ENCODE measurements around the gene PLA2G3. TPM values are rescaled to one million over a fixed set of nuclear protein-coding genes. Genes with fewer than 3 reads are reported as not detected.
"Not testable (repeated sequence)": the region's sequence is repeated elsewhere in the genome, so short reads cannot be mapped to it uniquely, and the experiment has no call there.

The PLA2G3 gene, protein sequence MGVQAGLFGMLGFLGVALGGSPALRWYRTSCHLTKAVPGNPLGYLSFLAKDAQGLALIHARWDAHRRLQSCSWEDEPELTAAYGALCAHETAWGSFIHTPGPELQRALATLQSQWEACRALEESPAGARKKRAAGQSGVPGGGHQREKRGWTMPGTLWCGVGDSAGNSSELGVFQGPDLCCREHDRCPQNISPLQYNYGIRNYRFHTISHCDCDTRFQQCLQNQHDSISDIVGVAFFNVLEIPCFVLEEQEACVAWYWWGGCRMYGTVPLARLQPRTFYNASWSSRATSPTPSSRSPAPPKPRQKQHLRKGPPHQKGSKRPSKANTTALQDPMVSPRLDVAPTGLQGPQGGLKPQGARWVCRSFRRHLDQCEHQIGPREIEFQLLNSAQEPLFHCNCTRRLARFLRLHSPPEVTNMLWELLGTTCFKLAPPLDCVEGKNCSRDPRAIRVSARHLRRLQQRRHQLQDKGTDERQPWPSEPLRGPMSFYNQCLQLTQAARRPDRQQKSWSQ
- total RNA-seq (2014; rRNA removed; shearing (Covaris generic)): 13.6 and 19.3 TPM in 2 replicates

DNA sequence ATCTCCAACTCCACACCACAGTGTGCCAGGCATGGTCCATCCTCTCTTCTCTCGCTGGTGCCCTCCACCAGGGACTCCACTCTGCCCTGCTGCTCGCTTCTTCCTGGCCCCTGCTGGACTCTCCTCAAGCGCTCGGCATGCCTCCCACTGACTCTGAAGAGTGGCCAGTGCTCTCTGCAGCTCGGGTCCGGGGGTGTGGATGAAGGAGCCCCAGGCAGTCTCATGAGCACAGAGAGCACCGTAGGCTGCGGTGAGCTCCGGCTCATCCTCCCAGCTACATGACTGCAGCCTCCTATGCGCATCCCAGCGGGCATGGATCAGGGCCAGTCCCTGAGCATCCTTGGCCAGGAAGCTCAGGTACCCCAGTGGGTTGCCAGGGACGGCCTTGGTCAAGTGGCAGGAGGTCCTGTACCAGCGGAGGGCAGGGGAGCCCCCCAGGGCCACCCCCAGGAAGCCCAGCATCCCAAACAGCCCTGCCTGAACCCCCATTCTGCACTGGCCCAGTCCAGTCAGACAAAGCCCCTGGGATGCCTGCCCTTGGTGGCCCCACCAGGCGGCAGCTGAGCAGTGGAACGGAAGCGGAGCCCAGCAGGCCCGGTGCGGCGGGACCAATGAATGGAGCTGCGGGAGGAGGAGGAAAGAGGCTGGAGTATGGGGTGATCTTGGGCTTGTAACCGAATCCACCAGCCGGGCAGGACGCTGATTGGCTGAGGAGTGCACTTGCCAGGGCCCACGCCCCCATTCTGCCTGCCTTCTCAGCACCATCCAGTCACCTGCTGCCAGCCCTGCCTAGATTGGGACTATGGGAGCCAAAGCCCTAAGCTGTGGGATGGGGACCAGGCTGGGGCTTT lies at the start of gene PLA2G3:
PLA2G3 (minus strand) TSS at position 643 of the 851 bp plus-strand sequence; CDS start at position 489, 154 bp downstream.
- Histone ChIP-seq H3K36me3 (replicated peaks; ENCODE audit: control insufficient read depth, insufficient read depth, low read length) (peaks cover 16% of the 10 kb centered on the region), H3K27me3 (ENCODE audit: control insufficient read depth, insufficient read depth, low read length) (no peaks in the 10 kb centered on the region; the same call in 1 of the 2 replicates), H3K4me3 (ENCODE audit: insufficient read depth, low read depth, low read length) (peak within 1 kb of the TSS; percentile 54)

DNA sequence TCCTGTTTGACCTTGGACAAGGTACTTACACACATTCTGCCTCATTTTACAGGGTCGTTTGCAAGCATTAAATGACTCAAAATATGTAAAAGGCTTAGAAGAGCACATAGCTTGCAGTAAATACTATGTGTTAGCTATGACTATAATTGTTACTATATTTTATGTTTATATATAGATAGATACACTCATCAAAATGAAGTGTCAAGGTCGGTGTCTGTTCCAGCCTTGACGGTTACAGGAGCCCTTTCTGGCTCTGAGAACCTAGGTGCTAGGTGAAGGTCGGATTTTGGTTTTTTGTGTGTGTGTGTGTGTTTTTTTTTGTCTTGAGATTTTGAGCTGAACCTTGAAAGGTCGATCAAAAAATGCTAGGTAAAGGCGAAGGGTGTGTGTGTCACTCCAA lies 47.3 kb upstream of the PLA2G3 start:
- Histone ChIP-seq H3K36me3 (replicated peaks; ENCODE audit: control insufficient read depth, insufficient read depth, low read length) (peaks cover 3% of the 10 kb centered on the region), H3K4me3 (ENCODE audit: insufficient read depth, low read depth, low read length) (no peak overlapping the region), H3K27me3 (ENCODE audit: control insufficient read depth, insufficient read depth, low read length) (no peaks in the 10 kb centered on the region)
- DNase-seq: no peak

More for the DNA sequence above, at the start of gene PLA2G3:
- DNase-seq: peak; percentile 99

DNA sequence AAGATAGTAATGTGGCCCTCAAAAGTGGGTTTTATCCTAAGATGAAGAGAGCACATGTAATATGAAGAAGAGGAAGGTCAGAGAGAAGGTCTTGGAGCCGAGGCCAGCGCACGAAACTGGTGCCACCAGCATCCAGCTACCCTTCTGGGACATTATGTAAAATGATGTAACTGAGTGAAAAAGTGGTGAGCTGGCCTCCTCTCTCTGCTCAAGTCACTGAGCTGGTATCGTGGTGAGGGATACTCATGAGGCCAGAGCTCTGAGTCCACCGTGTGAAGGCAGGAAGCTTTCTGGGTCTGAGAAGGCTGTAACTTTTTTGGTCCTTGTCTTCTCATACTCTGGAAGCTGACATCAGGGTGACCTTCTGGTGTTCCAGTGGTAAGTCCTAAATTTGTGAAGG lies 44.7 kb upstream of the PLA2G3 start:
- DNase-seq: no peak
- Histone ChIP-seq H3K27me3 (ENCODE audit: control insufficient read depth, insufficient read depth, low read length) (no peaks in the 10 kb centered on the region), H3K36me3 (replicated peaks; ENCODE audit: control insufficient read depth, insufficient read depth, low read length) (peaks cover 3% of the 10 kb centered on the region), H3K4me3 (ENCODE audit: insufficient read depth, low read depth, low read length) (no peak overlapping the region)

DNA sequence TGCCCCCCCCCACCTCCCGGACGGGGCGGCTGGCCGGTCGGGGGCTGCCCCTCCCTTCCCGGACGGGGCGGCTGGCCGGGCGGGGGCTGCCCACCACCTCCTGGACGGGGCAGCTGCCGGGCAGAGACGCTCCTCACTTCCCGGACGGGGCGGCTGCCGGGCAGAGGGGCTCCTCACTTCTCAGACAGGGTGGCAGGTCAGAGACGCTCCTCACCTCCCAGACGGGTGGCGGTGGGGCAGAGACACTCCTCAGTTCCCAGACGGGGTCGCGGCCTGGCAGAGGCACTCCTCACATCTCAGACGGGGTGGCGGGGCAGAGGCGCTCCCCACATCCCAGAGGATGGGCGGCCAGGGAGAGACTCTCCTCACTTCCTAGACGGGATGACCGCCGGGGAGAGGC lies 43.7 kb upstream of the PLA2G3 start:
- Histone ChIP-seq H3K36me3 (replicated peaks; ENCODE audit: control insufficient read depth, insufficient read depth, low read length) (peaks cover 3% of the 10 kb centered on the region), H3K27me3 (ENCODE audit: control insufficient read depth, insufficient read depth, low read length) (no peaks in the 10 kb centered on the region), H3K4me3 (ENCODE audit: insufficient read depth, low read depth, low read length) (no peak overlapping the region)
- no peak for DNase-seq

DNA sequence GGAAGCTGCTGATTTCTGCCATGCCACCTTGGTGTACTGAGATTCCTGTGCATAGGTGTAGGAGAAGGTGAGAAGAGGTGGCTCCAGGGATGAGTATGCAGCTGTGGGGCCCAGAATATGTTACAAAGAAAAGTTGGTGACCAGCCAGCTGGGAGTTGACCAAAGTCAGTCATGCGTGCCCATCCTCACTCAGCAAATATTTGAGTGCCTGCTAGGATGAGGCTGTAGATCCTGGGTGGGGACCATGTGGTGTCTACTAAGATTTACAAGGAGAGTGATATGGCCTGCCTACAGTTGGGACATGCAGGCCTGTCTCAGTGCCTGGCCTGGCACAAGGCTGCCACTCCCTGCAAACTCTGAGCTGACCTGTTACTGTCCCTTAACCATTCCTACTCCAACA lies 39.0 kb upstream of the PLA2G3 start:
- Histone ChIP-seq H3K36me3 (replicated peaks; ENCODE audit: control insufficient read depth, insufficient read depth, low read length) (no peaks in the 10 kb centered on the region), H3K27me3 (ENCODE audit: control insufficient read depth, insufficient read depth, low read length) (no peaks in the 10 kb centered on the region), H3K4me3 (ENCODE audit: insufficient read depth, low read depth, low read length) (no peak overlapping the region)
- DNase-seq: no peak

DNA sequence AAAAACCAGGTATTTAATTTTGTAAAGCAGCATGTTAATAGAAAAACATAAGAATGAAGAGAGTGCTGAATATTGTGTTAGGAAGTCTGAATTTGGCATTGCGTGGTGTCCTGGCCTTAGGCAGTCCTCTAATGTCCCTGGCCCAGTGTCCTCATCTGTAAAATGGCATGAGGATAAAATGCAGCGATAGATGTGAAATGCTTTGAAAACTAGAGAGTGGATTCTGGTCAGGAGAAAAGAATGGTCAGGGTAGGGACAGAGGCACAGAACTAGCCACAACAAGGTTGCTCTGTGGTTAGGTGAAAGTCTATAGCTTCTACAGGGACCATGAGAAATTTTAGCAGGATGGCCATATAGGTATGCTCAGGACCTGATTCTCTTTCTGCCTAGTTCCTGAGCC lies 38.6 kb upstream of the PLA2G3 start:
- Histone ChIP-seq H3K27me3 (ENCODE audit: control insufficient read depth, insufficient read depth, low read length) (no peaks in the 10 kb centered on the region), H3K4me3 (ENCODE audit: insufficient read depth, low read depth, low read length) (no peak overlapping the region), H3K36me3 (replicated peaks; ENCODE audit: control insufficient read depth, insufficient read depth, low read length) (no peaks in the 10 kb centered on the region)
- DNase-seq: no peak

DNA sequence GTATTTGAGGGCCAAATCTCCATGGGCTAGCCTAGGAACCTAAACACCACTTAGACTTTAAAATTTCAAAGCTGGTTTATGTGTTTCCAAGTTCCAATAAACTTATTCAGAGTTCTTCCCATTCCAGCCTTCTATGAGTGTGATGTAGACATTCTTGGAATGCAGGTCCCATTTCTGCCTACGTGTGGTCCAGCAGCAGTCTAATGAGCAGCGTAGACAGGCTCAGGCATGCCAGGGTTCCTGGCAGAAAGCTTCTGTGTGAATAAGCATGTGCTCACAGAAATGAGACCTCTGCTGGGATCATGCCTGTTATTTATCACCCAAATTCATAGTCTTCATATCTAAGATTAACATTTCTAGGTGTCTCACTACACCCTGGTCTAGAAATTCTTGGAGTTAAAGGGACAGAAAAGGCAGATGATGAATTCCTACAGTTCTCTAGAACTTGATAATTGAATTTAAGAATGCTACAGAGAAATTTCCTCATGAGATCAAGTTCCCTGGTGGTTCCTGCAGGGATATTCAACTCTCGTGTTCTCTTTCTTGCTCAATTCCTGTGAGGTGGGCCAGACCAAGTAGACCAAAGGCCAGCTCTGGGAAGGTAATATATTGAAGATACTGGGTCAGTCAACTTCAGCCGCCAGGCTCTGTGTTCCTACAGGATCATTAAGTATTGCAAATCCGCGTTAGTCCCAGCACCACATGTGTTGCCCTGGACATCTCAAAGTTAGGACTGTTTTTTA lies 37.3 kb upstream of the PLA2G3 start:
- H3K36me3 ChIP-seq (replicated peaks; ENCODE audit: control insufficient read depth, insufficient read depth, low read length): no peaks in the 10 kb centered on the region; the same call in 1 of the 2 replicates
- DNase-seq: no peak

DNA sequence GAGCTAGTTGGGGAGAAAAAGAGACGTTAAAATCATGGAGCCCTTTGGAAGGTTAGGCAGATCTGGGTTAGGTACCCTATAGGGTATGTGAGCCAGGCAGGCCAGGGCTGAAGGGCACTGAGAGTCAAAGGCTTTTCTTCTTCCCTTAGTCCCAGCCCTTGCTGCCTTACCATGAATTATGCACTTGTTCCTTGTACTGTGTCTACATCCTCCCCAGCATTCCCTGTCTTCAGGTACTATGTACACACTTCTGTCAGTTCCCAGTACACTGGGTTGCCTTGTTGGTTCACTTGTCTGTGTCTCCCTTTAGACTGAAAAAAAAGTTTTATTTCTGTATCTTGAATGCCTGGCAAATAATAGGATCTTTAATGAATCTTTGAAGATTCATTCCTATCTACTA lies 36.6 kb upstream of the PLA2G3 start:
- Histone ChIP-seq H3K27me3 (ENCODE audit: control insufficient read depth, insufficient read depth, low read length) (no peaks in the 10 kb centered on the region), H3K4me3 (ENCODE audit: insufficient read depth, low read depth, low read length) (no peak overlapping the region), H3K36me3 (replicated peaks; ENCODE audit: control insufficient read depth, insufficient read depth, low read length) (no peaks in the 10 kb centered on the region; the same call in 1 of the 2 replicates)
- no peak for DNase-seq

More for the DNA sequence above, 37.3 kb upstream of the PLA2G3 start:
- no peak overlapping the region for H3K4me3 ChIP-seq (ENCODE audit: insufficient read depth, low read depth, low read length)
- H3K27me3 ChIP-seq (ENCODE audit: control insufficient read depth, insufficient read depth, low read length): no peaks in the 10 kb centered on the region

DNA sequence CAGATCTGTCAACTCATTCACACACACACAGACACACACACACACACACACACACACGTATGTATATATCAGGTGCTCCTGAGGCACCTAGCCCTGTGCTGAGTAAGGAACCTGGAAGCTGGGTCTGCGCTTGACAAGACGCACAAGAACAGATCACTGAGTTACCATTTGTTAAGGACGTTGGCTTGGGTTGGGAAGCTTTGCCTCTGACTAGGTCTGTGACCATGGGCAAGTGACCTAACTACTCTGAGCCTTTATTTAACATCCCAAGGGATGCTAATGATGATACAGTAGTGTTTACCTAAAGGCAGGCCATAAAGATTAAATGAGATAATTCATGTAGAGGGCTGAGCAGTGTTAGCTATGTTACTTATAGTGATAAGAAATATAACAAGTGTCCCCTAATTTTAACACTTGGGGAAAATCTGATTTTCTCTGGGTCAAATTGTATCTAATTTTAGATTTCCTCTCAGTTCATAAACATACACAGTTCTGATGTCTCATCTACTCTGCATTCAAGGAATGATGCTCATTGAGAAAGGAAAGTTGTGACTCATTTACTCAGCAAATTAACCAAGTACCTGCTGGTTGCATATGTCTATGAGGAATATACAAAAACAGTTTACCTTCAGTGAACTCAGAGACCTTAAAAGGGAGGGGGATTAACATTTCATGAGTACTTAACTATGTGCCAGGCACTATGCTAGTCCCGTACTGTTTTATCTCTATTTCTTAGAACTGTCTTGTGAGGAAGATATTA lies 33.3 kb upstream of the PLA2G3 start:
- no peak overlapping the region for H3K4me3 ChIP-seq (ENCODE audit: insufficient read depth, low read depth, low read length)
- no peaks in the 10 kb centered on the region for H3K27me3 ChIP-seq (ENCODE audit: control insufficient read depth, insufficient read depth, low read length)
- no peak for DNase-seq

DNA sequence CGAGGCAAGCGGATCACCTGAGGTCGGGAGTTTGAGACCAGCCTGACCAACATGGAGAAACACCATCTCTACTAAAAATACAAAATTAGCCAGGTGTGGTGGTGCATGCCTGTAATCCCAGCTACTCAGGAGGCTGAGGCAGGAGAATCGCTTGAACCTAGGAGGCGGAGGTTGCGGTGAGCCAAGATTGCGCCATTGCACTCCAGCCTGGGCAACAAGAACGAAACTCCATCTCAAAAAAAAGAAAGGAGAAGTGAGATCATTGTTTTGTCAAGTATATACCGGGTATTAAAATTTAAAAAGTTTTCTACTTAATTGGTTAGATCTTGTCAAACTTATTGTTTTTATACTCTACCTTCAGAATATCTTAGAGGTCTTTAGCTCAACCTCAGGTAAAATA lies 31.4 kb upstream of the PLA2G3 start:
- DNase-seq: not testable (repeated sequence)

More for the DNA sequence above, 33.3 kb upstream of the PLA2G3 start:
- H3K36me3 ChIP-seq (replicated peaks; ENCODE audit: control insufficient read depth, insufficient read depth, low read length): no peaks in the 10 kb centered on the region; the same call in 1 of the 2 replicates

DNA sequence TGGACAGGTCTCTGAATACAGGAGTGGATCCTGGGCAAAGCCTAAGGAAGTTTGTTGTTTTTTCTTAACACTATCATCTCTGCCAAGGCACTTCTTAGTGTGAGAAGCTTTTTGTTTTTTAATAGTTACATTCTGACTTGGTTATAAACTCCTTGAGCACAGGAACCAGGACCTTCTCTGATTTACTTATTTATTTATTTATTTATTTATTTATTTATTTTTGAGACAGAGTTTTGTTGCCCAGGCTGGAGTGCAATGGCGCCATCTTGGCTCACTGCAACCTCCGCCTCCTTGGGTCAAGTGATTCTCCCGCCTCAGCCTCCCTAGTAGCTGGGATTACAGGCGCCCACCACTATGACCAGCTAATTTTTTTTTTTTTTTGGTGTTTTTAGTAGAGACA lies 30.7 kb upstream of the PLA2G3 start:
- no peak overlapping the region for H3K4me3 ChIP-seq (ENCODE audit: insufficient read depth, low read depth, low read length)
- no peaks in the 10 kb centered on the region for H3K27me3 ChIP-seq (ENCODE audit: control insufficient read depth, insufficient read depth, low read length)
- DNase-seq: no peak
- H3K36me3 ChIP-seq (replicated peaks; ENCODE audit: control insufficient read depth, insufficient read depth, low read length): no peaks in the 10 kb centered on the region; the same call in 1 of the 2 replicates

More for the DNA sequence above, 31.4 kb upstream of the PLA2G3 start:
- not testable (repeated sequence) for H3K27me3 ChIP-seq (ENCODE audit: control insufficient read depth, insufficient read depth, low read length); H3K36me3 ChIP-seq (replicated peaks; ENCODE audit: control insufficient read depth, insufficient read depth, low read length); H3K4me3 ChIP-seq (ENCODE audit: insufficient read depth, low read depth, low read length)

DNA sequence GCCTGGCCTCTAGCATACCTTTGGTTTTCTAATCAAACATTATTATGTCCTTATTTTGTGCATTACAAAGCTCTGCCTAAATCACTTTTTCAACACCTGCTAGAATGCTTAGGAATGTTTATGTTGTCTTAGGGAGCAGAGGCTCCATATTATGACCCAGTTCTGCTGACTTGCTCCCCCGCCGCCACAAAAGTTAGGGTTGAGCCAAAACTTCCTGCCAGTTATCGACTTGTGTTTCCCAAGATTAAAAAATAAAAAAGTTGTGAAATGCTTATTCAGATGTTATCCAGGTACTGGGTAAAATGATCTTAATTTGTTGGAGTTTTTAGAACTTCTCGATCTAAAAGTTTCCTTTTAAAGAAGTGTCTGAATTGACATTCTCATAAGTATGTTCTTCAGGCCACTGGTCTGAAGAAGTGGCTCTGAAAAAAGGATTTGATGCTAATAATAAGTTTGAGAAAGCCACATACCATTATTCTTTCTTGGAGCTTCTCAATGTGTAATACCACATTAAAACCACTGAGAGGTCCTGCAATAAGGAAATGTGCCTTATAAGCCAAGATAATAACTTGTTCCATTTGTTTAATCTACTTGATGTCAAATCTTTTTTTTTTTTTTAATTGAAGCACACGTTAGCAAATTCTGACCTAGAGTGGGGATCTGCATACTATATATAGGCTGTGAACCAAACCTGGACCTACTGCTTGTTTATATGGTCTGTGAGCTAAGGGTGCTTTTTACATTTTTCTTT lies 21.9 kb upstream of the PLA2G3 start:
- DNase-seq: no peak
- no peak overlapping the region for H3K4me3 ChIP-seq (ENCODE audit: insufficient read depth, low read depth, low read length)
- peaks cover 1% of the 10 kb centered on the region for H3K36me3 ChIP-seq (replicated peaks; ENCODE audit: control insufficient read depth, insufficient read depth, low read length)
- peaks cover 3% of the 10 kb centered on the region; the same call in 1 of the 2 replicates for H3K27me3 ChIP-seq (ENCODE audit: control insufficient read depth, insufficient read depth, low read length)

DNA sequence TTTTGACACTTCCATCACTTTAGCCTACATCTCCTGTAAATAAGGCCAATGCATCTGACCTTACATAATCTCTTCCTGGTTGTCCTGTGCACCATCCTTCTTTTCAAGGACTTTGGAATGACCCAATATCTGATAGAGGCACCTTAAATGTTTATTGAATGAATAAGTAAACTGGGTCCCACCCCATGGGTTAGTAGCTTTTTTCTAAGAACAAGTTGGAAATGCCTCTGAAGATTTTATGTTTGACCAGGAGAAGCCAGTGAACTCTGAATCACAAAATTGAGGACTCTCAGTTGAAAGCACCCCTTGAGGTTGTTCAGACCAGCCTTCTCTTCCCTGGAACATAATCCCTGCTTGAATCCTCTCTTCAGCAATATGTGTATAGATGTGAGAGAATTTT lies 21.1 kb upstream of the PLA2G3 start:
- H3K27me3 ChIP-seq (ENCODE audit: control insufficient read depth, insufficient read depth, low read length): peaks cover 3% of the 10 kb centered on the region
- no peak overlapping the region for H3K4me3 ChIP-seq (ENCODE audit: insufficient read depth, low read depth, low read length)
- DNase-seq: no peak
- H3K36me3 ChIP-seq (replicated peaks; ENCODE audit: control insufficient read depth, insufficient read depth, low read length): peaks cover 1% of the 10 kb centered on the region

All from H7 (cell line).